HG02981 (cell line): ENCODE measurements around the gene DCST1.
"Not testable (repeated sequence)": the region's sequence is repeated elsewhere in the genome, so short reads cannot be mapped to it uniquely, and the experiment has no call there.

Experiments
- ATAC-seq: cut with Tn5 transposase; IDR thresholded peaks from one replicate; pipeline ENCODE4 v1.9.1; 2021; ENCODE audit warnings: mild to moderate bottlenecking, moderate library complexity; ENCODE audit not compliant: unreplicated experiment

Gene DCST1, protein sequence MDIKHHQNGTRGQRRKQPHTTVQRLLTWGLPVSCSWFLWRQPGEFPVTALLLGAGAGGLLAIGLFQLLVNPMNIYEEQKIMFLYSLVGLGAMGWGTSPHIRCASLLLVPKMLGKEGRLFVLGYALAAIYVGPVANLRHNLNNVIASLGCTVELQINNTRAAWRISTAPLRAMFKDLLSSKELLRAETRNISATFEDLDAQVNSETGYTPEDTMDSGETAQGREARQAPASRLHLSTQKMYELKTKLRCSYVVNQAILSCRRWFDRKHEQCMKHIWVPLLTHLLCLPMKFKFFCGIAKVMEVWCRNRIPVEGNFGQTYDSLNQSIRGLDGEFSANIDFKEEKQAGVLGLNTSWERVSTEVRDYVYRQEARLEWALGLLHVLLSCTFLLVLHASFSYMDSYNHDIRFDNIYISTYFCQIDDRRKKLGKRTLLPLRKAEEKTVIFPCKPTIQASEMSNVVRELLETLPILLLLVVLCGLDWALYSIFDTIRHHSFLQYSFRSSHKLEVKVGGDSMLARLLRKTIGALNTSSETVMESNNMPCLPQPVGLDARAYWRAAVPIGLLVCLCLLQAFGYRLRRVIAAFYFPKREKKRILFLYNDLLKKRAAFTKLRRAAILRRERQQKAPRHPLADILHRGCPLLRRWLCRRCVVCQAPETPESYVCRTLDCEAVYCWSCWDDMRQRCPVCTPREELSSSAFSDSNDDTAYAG

DNA sequence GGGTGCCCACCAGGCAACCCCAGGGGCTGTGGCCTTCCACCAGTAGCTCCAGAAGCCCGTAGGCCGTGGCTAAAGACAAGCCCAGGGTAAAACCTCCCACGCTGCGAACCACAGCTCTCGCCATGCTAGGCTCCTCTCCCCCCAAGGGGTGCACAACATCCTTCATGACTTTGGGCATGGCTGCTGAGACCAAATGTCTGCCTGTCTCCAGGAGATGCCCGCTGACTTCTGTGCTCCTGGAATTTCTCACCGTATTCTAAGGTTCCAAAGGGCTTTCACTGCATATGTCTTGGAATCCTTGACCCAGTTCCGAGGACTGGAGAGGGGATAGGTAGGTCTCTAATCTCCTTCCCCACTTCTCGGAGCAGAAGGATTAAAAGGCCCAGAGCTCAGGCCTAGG lies at the start of gene DCST1, which contains the start of gene DCST2:
Gene DCST1, plus strand, starts transcription at position 301 of the 400 bp plus-strand sequence. CDS start 213 bp downstream, outside the sequence.
Gene DCST2, minus strand, starts transcription at position 258 of the 400 bp plus-strand sequence. Its CDS starts 80 bp downstream, at position 178.
- ATAC-seq, result no peak

DNA sequence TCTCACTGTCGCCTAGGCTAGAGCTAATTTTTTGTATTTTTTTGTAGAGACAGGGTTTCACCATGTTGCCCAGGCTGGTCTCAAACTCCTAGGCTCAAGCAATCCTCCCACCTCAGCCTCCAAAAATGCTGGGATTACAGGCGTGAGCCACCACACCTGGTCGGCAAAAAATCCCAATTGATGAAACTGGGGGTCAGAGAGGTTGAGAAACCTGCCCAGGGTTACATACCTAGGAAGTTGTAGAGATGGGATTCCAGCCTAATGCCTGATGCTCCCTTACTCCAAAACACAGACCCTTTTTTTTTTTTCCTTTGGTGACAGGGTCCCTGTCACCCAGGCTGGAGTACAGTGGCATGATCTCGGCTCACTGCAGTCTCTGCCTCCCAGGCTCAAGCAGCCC lies 46.9 kb upstream of the DCST1 start:
- ATAC-seq, result not testable (repeated sequence)

GRCh38 chr1:154987326-154987725 lies 46.3 kb upstream of the DCST1 start:
- no peak for ATAC-seq

DNA sequence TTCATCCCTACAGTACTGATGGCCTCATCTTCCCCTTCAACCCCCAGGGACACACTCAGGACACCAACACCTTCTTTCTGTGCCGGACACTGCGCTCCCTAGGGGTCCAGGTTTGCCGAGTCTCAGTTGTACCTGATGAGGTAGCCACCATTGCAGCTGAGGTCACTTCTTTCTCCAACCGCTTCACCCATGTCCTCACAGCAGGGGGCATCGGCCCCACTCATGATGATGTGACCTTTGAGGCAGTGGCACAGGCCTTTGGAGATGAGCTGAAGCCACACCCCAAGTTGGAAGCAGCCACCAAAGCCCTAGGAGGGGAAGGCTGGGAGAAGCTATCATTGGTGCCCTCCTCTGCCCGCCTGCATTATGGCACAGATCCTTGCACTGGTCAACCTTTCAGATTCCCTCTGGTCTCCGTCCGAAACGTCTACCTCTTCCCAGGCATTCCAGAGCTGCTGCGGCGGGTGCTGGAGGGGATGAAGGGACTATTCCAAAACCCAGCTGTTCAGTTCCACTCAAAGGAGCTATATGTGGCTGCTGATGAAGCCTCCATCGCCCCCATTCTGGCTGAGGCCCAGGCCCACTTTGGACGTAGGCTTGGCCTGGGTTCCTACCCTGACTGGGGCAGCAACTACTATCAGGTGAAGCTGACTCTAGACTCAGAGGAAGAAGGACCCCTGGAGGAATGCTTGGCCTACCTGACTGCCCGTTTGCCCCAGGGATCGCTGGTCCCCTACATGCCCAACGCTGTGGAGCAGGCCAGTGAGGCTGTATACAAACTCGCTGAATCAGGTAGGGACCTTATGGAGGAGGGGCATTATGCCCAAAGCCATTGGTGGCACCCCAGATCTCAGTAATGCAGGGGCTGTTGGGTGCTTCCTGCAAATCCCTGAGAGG lies 45.3 kb upstream of the DCST1 start:
- no peak for ATAC-seq

GRCh38 chr1:154989195-154989860 lies 44.3 kb upstream of the DCST1 start:
- ATAC-seq, result no peak

- ATAC-seq, result no peak
Observed at GRCh38 chr1:154990276-154990675, 43.3 kb upstream of the DCST1 start.

- no peak for ATAC-seq
Observed at GRCh38 chr1:154992721-154993571, 40.7 kb upstream of the DCST1 start.

DNA sequence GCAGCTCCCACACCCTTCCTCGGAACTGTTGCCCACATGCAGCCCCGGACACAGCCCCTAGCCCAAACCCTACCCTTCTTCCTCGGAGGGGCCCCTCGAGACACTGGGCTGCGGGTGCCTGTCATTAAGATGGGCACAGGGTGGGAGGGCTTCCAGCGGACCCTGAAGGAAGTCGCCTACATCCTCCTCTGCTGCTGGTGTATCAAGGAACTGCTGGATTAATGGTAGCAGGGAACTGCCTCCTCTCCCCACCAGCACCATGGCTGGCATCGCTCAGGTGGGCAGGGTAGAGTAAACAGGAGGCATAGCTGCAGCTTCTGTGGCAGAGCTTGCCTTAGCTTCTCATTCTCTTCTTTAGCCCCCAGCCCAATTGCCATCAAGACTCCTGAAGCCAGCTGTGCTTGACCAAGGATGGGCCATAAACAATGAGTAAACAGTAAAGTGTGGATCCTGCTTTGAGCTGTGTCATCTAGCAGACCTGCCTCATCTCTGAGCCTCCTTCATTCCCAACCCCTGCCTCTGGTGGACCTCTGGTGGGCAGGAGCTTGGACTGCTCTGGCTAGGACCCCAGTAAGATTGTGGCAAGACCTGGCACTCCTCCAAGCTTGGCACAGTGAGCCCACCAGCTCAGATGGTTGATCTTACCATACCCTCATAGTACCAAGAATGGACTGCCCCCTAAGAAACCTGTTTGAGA lies 39.9 kb upstream of the DCST1 start, which contains the start of gene LENEP:
Gene LENEP, plus strand, starts transcription at position 15 of the 697 bp plus-strand sequence. Its CDS starts 22 bp downstream, at position 37.
- ATAC-seq, result no peak

DNA sequence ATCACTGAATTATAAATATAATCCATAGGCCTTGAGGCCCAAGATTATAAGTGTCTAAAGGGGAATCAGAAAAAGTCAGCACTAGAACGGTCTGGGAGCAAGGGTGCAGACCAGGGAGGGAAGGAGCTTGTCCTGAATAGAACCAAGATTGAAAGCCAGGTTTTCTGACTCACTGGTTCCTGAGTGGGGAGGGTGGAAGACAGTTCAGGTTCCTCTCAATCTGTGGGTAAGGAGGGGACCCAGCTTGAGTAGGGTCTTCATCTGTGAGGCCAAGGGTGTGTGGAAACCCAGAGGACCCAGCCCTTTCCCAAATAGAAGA lies 39.4 kb upstream of the DCST1 start:
- no peak for ATAC-seq

DNA sequence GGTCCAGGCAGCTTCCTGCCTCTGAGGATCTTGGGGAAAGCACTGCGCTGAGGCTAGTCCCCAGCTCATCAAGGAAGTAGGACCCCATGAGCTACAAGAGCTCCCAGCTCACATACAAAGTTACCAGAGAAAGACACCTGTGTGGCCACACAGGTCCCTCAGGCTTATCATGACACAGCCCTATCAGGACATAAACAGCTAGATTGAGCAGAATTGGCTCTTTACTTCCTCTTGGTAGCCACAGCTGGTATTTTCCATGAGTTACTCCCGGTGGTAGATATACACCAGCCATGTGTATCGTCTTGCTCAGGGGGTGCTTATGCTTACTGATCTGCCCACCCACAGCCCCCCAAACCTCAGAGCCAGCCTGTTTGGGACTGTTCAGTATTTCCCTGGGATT lies 39.0 kb upstream of the DCST1 start:
- no peak for ATAC-seq

- ATAC-seq, result not testable (repeated sequence)
Observed at GRCh38 chr1:154995301-154995983, 38.2 kb upstream of the DCST1 start.

GRCh38 chr1:154996966-154997701 lies 36.5 kb upstream of the DCST1 start:
- no peak for ATAC-seq

GRCh38 chr1:154998201-154998780 lies 35.3 kb upstream of the DCST1 start:
- no peak for ATAC-seq

DNA sequence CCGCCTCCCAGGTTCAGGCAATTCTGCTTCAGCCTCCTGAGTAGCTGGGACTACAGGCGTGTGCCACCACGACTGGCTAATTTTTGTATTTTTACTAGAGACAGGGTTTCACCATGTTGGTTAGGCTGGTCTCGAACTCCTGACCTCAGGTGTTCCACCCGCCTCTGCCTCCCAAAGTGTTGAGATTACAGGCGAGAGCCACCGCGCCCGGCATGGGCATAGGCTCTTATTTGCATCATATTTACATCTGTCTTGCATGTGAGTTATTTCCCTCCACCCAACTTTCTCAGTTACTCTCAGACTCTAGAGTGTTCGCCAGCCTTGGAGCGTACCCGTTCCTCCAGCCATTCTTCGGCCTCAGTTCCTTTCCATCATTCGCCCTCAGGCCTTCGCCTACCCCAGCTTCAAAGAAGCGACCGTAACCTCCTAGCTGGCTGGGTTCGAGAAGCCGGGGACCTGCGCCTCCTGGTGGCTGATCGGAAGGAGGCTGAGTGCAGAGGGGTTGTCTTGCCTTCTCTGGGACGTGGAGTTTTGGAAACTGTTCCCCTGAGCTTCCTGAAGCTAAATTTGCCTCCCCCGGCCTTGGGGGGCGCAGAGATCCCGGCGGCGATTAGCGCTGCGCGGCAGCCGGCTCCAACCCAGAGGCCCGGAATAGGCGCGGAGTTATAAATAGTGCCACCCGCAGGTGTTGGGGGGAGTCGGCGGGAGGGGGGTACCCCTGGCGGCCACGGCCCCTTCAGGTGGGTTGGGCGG lies 34.6 kb upstream of the DCST1 start:
- no peak for ATAC-seq

DNA sequence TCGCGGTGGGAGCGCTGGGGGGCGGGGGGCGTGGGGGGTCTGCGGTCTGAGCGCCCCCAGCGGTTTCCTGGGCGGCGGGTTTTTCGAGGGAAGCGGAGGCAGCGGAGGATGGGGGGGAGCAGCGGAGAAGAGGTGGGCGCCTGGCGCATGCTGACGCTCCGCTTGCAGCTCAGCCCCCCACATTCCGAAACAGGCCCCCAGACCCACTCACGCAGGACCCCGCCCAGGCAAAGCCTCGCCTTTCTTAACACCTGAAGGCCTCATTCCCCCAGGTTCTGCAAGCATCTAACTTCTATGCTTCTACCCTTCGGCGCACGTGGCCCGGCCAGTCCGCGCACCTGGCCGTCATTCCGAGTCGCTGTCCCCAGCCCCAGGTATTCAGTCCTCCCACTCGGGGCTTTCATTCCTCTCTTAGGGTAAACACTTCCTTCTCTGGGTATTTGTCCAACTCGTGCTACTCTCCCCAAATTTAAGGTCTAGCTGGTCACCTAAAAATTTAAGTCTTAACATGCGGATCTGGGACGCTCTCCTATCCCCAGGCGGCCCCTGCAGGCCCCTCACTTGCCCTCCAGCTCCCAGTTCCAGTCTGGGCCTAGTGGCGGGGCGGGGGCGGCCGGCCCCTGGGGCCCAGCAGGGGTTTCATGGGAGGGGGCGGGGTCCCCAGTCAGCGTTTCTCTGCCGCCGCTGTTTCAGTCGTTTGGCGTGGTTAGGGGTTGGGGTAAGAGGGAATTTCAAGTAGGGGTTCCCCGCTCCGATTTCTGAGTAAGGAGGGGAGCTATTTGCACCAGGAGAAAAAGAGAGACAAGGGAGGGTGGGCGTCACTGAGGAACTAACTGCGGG lies 33.8 kb upstream of the DCST1 start:
- ATAC-seq, result no peak

- ATAC-seq, result no peak
Observed at GRCh38 chr1:155000411-155000725, 33.3 kb upstream of the DCST1 start.
